Loucy (cell line): ENCODE measurements around the gene SLCO1B3.

ENCODE experiments used
- CTCF ChIP-seq: fragments of 200-600 bp; sonication (generic); conservative IDR thresholded peaks from 2 replicates; pipeline ENCODE4 v1.5.1; 2014; ENCODE audit warnings: mild to moderate bottlenecking, antibody characterized with exemption, low read length
- EZH2phosphoT487 ChIP-seq: fragments of 200-600 bp; IDR thresholded peaks from 2 replicates; pipeline ENCODE4 v1.6.1; 2018; ENCODE audit warnings: antibody characterized with exemption, mild to moderate bottlenecking, moderate library complexity, borderline replicate concordance

- TF ChIP-seq EZH2phosphoT487 (no peak), CTCF (no peak)
Measured at GRCh38 chr12:20822415-20822814, 11.9 kb downstream of the SLCO1B3 start.
